Testis (tissue), 3 donors: ENCODE data around the gene MEF2C. TPM values are rescaled to one million over a fixed set of nuclear protein-coding genes. Genes with fewer than 3 reads are reported as not detected.

Experiments
- DNase-seq: peaks from one replicate; pipeline ENCODE4 v3.0.0-alpha.2; 2019
- H3K27ac ChIP-seq, 2 donors: fragments of 200-600 bp; sonication (generic); one replicate each; pipeline ENCODE4 v1.5.1; 2019
- H3K27me3 ChIP-seq: fragments of 200-600 bp; sonication (generic); one replicate; pipeline ENCODE4 v1.5.1; 2019
- H3K36me3 ChIP-seq: fragments of 200-600 bp; sonication (generic); one replicate; pipeline ENCODE4 v1.5.1; 2017; ENCODE audit warnings: low read depth; ENCODE audit errors: missing control alignments
- H3K4me1 ChIP-seq: fragments of 200-600 bp; sonication (generic); one replicate; pipeline ENCODE4 v1.5.1; 2019
- H3K4me3 ChIP-seq, 2 donors: fragments of 200-600 bp; sonication (generic); one replicate each; pipeline ENCODE4 v1.5.1; 2017 to 2019
- H3K9me3 ChIP-seq: fragments of 200-600 bp; sonication (generic); one replicate; pipeline ENCODE4 v1.5.1; 2017
- POLR2A ChIP-seq: fragments of 450-650 bp; IDR thresholded peaks from one replicate; pipeline ENCODE4 v1.6.1; 2017; ENCODE audit warnings: antibody characterized with exemption, mild to moderate bottlenecking, moderate library complexity
- WGBS, 2 donors: methylation state at CpG; one replicate each; pipeline ENCODE4 v1.1.5; 2018; 5-methylcytosine and 5-hydroxymethylcytosine counted together
- intact Hi-C: fragments of 100-400 bp; cut with DNase I; formaldehyde crosslinking; loops from one replicate; pipeline ENCODE4 v1.15.1; 2023; ENCODE audit warnings: low total_unique reads
- polyA plus RNA-seq: library from polyadenylated mRNA; stranded (reverse); fragments of 350-450 nt; fragmentation: Illumina TruSeq; extraction: RNeasy Lipid Tissue Mini Kit (QIAGEN cat#74804); gene quantifications from one replicate; pipeline ENCODE4 v1.2.3, GENCODE V29; 2014; ENCODE audit warnings: low read depth, low replicate concordance; ENCODE audit not compliant: insufficient read depth
- total RNA-seq, 2 donors: library from RNA; depleted of rRNA; stranded (reverse); fragments of >200 nt; gene quantifications; one replicate each; pipeline ENCODE4 v1.2.3, GENCODE V29; 2016
- TF ChIP-seq, protein P1 (sequence below), 3 experiments: fragments of 450-650 bp in 2 of 3; fragments of 200-600 bp in 1 of 3; sonication (generic) in 1 of 3; IDR thresholded peaks; one replicate each; pipeline ENCODE4 v1.5.1; 2016 to 2019; ENCODE audit warnings: antibody characterized with exemption in 3 of 3, mild to moderate bottlenecking in 2 of 3, moderate library complexity in 1 of 3

Gene MEF2C
- total and polyA plus RNA-seq, 3 donors from 2014 or later = 18.3 to 53.1 (median 19.9) TPM

DNA sequence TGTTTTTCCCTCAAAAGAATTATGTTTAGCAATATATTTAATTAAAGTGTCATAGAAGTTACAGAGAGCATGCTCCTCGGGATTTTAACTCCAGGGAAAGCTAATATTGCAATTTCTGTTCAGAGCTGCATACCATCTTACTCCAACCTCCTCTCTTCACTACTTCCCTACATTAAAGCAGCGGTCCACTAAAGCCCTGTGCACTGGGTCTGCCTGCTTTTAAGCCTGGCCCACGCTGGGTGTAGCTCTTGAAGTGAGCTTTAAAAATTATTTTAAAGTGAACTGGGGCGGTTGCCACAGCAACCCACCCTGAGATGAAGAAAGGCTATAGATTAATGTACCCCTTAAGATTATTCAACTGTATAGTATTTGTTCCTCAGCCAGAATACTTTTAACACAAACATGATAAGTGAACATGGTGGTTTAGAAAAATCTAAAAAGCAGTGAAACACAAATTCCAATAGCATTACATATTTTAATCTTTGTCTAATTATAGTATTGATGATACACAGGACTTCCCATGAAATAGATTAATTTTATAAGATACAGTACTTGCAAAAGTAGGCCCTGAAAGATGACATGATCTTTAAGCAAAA, 3.9 kb upstream of the MEF2C start:
- Histone ChIP-seq H3K9me3 (no peaks in the 10 kb centered on the region), H3K27ac (peak overlapping the region; percentile 22 to 93), H3K27me3 (no peaks in the 10 kb centered on the region), H3K4me1 (no peaks in the 10 kb centered on the region), H3K36me3 (no peaks in the 10 kb centered on the region), H3K4me3 (no peak overlapping the region)
- TF ChIP-seq, protein P1, sequence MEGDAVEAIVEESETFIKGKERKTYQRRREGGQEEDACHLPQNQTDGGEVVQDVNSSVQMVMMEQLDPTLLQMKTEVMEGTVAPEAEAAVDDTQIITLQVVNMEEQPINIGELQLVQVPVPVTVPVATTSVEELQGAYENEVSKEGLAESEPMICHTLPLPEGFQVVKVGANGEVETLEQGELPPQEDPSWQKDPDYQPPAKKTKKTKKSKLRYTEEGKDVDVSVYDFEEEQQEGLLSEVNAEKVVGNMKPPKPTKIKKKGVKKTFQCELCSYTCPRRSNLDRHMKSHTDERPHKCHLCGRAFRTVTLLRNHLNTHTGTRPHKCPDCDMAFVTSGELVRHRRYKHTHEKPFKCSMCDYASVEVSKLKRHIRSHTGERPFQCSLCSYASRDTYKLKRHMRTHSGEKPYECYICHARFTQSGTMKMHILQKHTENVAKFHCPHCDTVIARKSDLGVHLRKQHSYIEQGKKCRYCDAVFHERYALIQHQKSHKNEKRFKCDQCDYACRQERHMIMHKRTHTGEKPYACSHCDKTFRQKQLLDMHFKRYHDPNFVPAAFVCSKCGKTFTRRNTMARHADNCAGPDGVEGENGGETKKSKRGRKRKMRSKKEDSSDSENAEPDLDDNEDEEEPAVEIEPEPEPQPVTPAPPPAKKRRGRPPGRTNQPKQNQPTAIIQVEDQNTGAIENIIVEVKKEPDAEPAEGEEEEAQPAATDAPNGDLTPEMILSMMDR (IDR thresholded peaks at IDR 0.05) = no peak
- no peak for TF ChIP-seq POLR2A
- WGBS, 2 donors = 59 to 74% methylated on average over 4 of the region's 4 CpGs
- intact Hi-C loops = loop anchor here (10.0 kb wide), 1 partner anchor 152 kb away; no protein-coding TSS in a partner anchor
- DNase-seq = no peak

GRCh38 chr5:88886252-88886651, 3.3 kb upstream of the MEF2C start:
- intact Hi-C loops = loop anchor here (10.0 kb wide), 1 partner anchor 151 kb away; no protein-coding TSS in a partner anchor
- Histone ChIP-seq H3K27ac (peak overlapping the region; percentile 22 to 93), H3K4me1 (no peaks in the 10 kb centered on the region), H3K9me3 (no peaks in the 10 kb centered on the region), H3K27me3 (no peaks in the 10 kb centered on the region), H3K36me3 (no peaks in the 10 kb centered on the region), H3K4me3 (peak overlapping the region in 1 of 2 donors; percentile 12)
- DNase-seq = no peak
- TF ChIP-seq POLR2A = no peak
- TF ChIP-seq, protein P1 (IDR thresholded peaks at IDR 0.05) = no peak
- WGBS, 2 donors = 56 to 61% methylated on average over 1 of the region's 1 CpG

DNA sequence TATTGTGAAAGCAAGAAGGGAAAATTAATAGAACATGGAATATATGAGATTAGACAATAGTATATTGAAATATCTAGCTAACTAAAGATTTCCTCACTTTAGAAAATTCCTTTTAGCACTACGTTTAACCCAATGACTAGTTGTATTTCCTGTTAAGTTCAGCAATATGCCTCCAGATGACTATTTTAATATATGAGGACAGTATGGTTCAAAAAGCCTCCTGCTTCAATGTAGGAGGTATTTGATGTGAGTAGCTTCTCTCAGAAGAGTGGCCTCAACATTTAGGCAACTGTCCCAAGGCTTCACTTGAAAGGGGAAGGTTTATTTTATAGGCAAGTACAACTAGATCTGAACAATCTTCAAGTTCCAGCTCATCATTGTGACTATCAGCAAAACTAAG, 2.0 kb upstream of the MEF2C start:
- Histone ChIP-seq H3K36me3 (no peaks in the 10 kb centered on the region), H3K4me3 (no peak overlapping the region), H3K27ac (peak overlapping the region; percentile 22 to 93), H3K4me1 (no peaks in the 10 kb centered on the region), H3K9me3 (no peaks in the 10 kb centered on the region), H3K27me3 (no peaks in the 10 kb centered on the region)
- intact Hi-C loops = loop anchor here (10.0 kb wide), 1 partner anchor 150 kb away; no protein-coding TSS in a partner anchor
- no peak for DNase-seq
- 19 to 27% methylated on average over 1 of the region's 1 CpG for WGBS, 2 donors
- TF ChIP-seq, protein P1 (IDR thresholded peaks at IDR 0.05) = no peak
- TF ChIP-seq POLR2A = no peak

DNA sequence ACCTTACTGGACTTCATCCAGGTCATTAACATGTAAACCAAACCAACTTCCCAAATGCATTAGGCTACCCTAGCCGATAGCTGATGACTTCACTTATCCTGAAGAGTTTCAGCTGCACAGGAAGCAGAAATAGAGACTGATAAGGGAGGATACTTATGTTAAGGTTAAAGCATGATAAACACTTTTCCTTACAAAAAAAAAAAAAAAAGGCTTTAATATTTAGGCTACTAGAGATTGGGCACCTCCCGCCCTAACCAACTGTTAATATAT, 1.6 kb upstream of the MEF2C start:
- no peak for TF ChIP-seq POLR2A
- TF ChIP-seq, protein P1 (IDR thresholded peaks at IDR 0.05) = no peak
- DNase-seq = no peak
- intact Hi-C loops = loop anchor here (10.0 kb wide), 1 partner anchor 150 kb away; no protein-coding TSS in a partner anchor
- H3K4me1 ChIP-seq = no peaks in the 10 kb centered on the region
- WGBS, 2 donors = 24 to 26% methylated on average over 2 of the region's 2 CpGs
- H3K36me3 ChIP-seq = no peaks in the 10 kb centered on the region
- no peaks in the 10 kb centered on the region for H3K9me3 ChIP-seq
- H3K4me3 ChIP-seq = peak overlapping the region; percentile 74 to 77
- H3K27me3 ChIP-seq = no peaks in the 10 kb centered on the region
- peak overlapping the region; percentile 90 to 93 for H3K27ac ChIP-seq
